Measurements from ENCODE around the gene TRMU. TPM values are rescaled to one million over a fixed set of nuclear protein-coding genes. Genes with fewer than 3 reads are reported as not detected.

Gene TRMU
- total RNA-seq, 4 donors from 2014 or later: 19.3 to 62.8 (median 32.8) TPM

DNA sequence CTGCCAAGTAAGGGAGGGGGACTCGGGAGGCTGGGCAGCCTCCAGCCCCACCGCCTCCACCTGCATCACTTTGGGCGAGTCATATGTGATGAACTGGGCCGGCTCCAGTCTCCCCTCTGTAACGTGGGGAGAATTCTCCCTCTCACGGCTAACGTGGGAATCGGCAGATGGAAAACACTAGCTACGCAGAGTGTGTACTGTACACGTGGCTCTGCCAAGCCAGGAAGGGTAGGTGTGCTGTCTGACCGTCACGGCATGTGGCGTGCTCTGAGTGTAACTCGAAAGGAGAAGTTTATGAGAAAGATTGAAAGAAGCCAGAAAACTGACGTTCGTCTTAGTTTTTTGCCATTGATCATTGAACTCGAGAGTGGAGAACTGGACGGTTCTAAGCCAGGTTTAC, 13.7 kb downstream of the TRMU start:
- TF ChIP-seq, protein P1, sequence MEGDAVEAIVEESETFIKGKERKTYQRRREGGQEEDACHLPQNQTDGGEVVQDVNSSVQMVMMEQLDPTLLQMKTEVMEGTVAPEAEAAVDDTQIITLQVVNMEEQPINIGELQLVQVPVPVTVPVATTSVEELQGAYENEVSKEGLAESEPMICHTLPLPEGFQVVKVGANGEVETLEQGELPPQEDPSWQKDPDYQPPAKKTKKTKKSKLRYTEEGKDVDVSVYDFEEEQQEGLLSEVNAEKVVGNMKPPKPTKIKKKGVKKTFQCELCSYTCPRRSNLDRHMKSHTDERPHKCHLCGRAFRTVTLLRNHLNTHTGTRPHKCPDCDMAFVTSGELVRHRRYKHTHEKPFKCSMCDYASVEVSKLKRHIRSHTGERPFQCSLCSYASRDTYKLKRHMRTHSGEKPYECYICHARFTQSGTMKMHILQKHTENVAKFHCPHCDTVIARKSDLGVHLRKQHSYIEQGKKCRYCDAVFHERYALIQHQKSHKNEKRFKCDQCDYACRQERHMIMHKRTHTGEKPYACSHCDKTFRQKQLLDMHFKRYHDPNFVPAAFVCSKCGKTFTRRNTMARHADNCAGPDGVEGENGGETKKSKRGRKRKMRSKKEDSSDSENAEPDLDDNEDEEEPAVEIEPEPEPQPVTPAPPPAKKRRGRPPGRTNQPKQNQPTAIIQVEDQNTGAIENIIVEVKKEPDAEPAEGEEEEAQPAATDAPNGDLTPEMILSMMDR (IDR thresholded peaks at IDR 0.05): no peak
- ATAC-seq (ENCODE audit: low FRiP score) (no peak), DNase-seq (ENCODE audit: low spot score) (no peak)

DNA sequence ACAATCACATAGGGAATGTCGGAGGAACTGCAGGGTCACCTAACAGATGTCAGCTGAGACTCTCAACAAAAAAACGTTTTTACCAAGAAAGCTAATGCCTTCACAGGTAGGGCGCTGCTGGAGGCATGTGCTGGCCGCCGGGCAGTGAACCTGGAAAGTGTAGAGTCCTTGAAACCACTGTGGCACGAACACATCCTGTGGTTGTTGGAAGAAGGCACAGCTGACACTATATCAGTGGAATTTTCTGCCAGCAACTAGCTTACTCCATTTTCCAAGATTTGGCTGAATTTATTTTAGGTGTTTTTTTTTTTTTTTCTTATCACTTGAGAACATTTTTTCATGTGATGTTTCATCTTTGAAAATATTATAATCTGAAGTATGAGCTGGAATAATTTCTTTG, 14.2 kb downstream of the TRMU start:
- DNase-seq (ENCODE audit: low spot score) (no peak), ATAC-seq (ENCODE audit: low FRiP score) (no peak)
- TF ChIP-seq, protein P1 (IDR thresholded peaks at IDR 0.05): no peak

DNA sequence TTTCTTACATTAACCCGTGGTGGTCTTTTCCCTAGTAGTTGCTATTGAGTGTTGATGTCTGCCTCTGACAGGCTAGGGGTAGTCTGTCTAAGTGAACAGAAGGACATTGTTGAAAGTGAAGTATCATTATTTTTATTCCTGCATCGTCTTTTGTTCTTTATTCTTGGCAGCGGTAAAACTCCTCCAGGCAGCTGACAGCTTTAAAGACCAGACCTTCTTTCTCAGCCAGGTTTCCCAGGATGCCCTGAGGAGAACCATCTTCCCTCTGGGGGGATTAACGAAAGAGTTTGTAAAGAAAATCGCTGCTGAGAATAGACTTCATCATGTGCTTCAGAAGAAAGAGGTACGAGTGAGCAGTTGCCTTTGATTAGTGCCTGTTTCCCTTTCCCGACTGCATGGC, 14.6 kb downstream of the TRMU start:
- DNase-seq (ENCODE audit: low spot score) (no peak), ATAC-seq (ENCODE audit: low FRiP score) (no peak)
- TF ChIP-seq, protein P1 (IDR thresholded peaks at IDR 0.05): no peak

DNA sequence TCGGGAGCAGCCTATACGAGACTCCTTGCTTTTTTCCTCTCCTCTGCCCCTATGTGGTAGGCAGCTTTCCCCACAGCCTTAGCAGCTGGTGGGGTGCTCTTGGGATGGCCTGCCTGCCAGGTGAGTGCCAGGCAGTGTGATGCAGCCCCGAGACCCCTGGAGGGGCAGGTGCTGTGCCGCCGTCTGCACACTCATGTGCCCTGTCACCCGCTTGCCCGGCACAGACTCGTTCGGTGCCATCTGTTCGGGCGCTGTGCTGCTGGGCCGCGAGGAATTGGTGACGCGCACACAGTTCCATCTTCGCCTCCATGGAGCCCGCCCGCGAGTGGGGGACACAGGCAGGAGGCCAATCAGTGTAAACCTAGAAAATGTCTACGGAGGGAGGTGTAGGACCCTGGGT, 15.1 kb downstream of the TRMU start:
- DNase-seq (ENCODE audit: low spot score): no peak
- ATAC-seq (ENCODE audit: low FRiP score): no peak
- TF ChIP-seq, protein P1 (IDR thresholded peaks at IDR 0.05): no peak

DNA sequence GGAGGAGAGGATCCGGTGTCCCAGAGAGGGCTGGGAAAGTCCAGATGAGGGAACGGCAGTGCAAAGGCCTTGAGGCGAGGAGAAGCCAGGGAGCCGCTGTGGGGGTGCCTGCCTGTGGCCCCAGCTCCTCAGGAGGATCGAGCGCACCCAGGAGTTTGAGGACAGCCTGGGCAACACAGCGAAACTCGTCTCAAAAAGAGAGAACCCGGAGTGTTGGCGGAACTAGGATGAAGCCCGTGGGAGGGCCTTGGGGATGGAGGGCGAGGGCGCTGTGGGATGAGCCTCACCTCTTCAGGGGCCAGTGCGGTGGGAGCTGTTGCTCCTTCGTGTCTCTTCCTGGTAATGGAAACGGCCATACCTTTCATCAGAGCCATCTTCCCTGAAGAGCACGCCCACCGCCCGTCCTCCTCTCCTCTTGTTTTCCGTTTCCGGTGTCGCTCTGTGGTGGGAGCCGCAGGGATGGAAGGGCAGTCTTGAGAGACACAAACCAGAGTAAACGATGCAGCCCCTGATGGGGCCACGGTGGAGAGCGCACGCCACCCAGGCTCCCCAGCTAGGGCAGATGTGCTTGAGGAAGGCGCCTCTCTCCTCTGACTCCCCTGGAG, 15.7 kb downstream of the TRMU start:
- no peak for DNase-seq (ENCODE audit: low spot score)
- TF ChIP-seq, protein P1 (IDR thresholded peaks at IDR 0.05): no peak
- no peak for ATAC-seq (ENCODE audit: low FRiP score)

DNA sequence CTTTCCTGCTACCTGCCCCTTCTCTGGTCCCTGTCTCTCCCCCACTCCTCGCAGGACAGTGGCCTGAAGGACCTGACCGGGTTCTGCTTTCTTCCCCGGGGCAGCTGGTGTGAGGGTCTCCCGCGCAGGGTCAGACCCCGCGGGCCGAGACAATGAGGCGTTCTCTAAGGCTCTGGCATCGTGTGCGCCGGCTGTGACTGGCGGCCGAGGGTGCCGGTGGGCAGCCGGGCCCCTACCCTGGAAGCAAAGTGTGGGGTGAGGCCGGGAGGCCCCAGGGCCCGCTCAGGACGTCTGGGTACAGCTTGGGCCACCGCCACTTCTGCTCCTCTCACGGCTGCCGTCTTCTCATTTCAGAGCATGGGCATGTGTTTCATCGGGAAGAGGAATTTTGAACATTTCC, 16.3 kb downstream of the TRMU start:
- DNase-seq (ENCODE audit: low spot score) (no peak), ATAC-seq (ENCODE audit: low FRiP score) (no peak)
- TF ChIP-seq, protein P1 (IDR thresholded peaks at IDR 0.05): no peak

DNA sequence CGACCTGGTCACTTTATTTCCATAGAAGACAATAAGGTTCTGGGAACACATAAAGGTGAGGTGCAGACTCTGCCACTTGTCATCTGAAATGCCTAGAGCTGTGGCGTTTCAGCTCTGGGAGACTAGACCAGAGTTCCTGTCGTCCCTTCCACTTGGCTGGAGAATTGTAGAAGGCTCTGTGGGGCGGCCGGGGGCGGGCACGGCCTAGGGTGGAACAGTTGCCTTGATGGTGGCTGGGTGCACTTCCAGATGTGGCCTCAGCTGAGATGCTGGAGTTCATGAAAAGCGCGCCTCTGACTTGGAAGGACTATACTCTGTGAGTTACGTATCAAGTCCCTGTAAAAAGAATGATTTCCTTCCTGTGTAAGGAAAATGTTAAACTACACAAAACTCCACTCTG, 16.8 kb downstream of the TRMU start:
- TF ChIP-seq, protein P1 (IDR thresholded peaks at IDR 0.05): no peak
- ATAC-seq (ENCODE audit: low FRiP score) (no peak), DNase-seq (ENCODE audit: low spot score) (no peak)

Measured in omental fat pad (tissue), 4 donors.